MM.1S (cell line): Measurements from ENCODE around the gene MILR1.
"Not testable (repeated sequence)": the region's sequence is repeated elsewhere in the genome, so short reads cannot be mapped to it uniquely, and the experiment has no call there.

Experiments
- DNase-seq: peaks from one replicate; pipeline ENCODE4 v3.0.0-alpha.2; 2015
- H2AFZ ChIP-seq: fragments of 300-600 bp; sonication (generic); 2 replicates; pipeline ENCODE4 v1.6.0; 2016; ENCODE audit warnings: antibody characterized with exemption, low read length
- H3F3A ChIP-seq: fragments of 300-600 bp; sonication (generic); 2 replicates; pipeline ENCODE4 v1.6.1; 2016; ENCODE audit warnings: mild to moderate bottlenecking, antibody characterized with exemption, low read length, moderate library complexity, mixed read lengths; ENCODE audit not compliant: insufficient read depth
- H3K27ac ChIP-seq: fragments of 300-600 bp; sonication (generic); 2 replicates; pipeline ENCODE4 v1.5.1; 2016; ENCODE audit warnings: mild to moderate bottlenecking, low read length
- H3K27me3 ChIP-seq: fragments of 300-600 bp; sonication (generic); replicated peaks from 2 replicates; pipeline ENCODE4 v1.6.0; 2016; ENCODE audit warnings: low read length; ENCODE audit not compliant: insufficient read depth
- H3K36me3 ChIP-seq: fragments of 300-600 bp; sonication (generic); replicated peaks from 2 replicates; pipeline ENCODE4 v1.6.1; 2016; ENCODE audit warnings: mild to moderate bottlenecking, low read length, mixed read lengths; ENCODE audit not compliant: insufficient read depth
- H3K4me1 ChIP-seq: fragments of 300-600 bp; sonication (generic); 2 replicates; pipeline ENCODE4 v1.6.1; 2016; ENCODE audit warnings: low read length, mixed read lengths
- H3K4me2 ChIP-seq: fragments of 300-600 bp; sonication (generic); 2 replicates; pipeline ENCODE4 v1.6.0; 2016; ENCODE audit warnings: low read depth, low read length
- H3K4me3 ChIP-seq: fragments of 300-600 bp; sonication (generic); 2 replicates; pipeline ENCODE4 v1.5.1; 2016; ENCODE audit warnings: low read length, mixed read lengths
- H3K79me2 ChIP-seq: fragments of 300-600 bp; sonication (generic); 2 replicates; pipeline ENCODE4 v1.6.1; 2016; ENCODE audit warnings: mixed run types, low read length, mixed read lengths
- H3K9ac ChIP-seq: fragments of 300-600 bp; sonication (generic); 2 replicates; pipeline ENCODE4 v1.6.1; 2016; ENCODE audit warnings: low read length, mixed read lengths
- H3K9me2 ChIP-seq: fragments of 300-600 bp; sonication (generic); replicated peaks from 2 replicates; pipeline ENCODE4 v1.6.1; 2016; ENCODE audit warnings: mild to moderate bottlenecking, low read length, mixed read lengths; ENCODE audit not compliant: insufficient read depth
- H3K9me3 ChIP-seq: fragments of 300-600 bp; sonication (generic); replicated peaks from 2 replicates; pipeline ENCODE4 v1.6.1; 2016; ENCODE audit warnings: mild to moderate bottlenecking, low read length, mixed read lengths; ENCODE audit not compliant: insufficient read depth
- H4K20me1 ChIP-seq: fragments of 300-600 bp; sonication (generic); 2 replicates; pipeline ENCODE4 v1.6.1; 2016; ENCODE audit warnings: mild to moderate bottlenecking, low read length, moderate library complexity, mixed read lengths; ENCODE audit not compliant: insufficient read depth
- EZH2 ChIP-seq: fragments of 300-600 bp; sonication (generic); optimal IDR thresholded peaks from 2 replicates; pipeline ENCODE3; 2017; ENCODE audit warnings: low read depth, mild to moderate bottlenecking, antibody characterized with exemption, low read length, mixed read lengths
- EZH2phosphoT487 ChIP-seq: fragments of 300-600 bp; sonication (generic); IDR thresholded peaks from 2 replicates; pipeline ENCODE4 v1.6.1; 2018; ENCODE audit warnings: antibody characterized with exemption, low read length
- TF ChIP-seq, protein P1 (sequence below): fragments of 300-600 bp; sonication (generic); IDR thresholded peaks from 2 replicates; pipeline ENCODE4 v1.5.1; 2016; ENCODE audit warnings: antibody characterized with exemption, low read length, mixed read lengths

MILR1 gene

DNA sequence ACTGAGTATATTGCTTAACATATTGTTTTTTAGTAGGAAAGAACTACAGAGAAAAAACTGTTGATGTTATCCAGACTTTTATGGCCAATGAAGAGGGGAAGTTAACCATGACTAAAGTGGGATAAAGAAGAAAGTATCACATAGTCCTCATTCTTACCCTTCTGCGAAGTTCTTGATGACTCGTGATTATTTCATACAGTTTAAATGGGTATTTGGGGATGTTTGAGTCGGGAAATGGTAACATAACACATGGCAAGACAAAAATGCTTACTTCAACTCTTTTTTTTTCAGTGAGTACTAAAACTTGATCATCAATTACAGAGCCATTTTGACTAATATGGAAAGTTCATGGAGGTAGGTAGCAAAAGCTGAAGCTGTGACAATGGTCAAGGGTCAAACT lies 43.1 kb downstream of the MILR1 start:
- H3K79me2 ChIP-seq, result peaks cover 27% of the 10 kb centered on the region
- no peaks in the 10 kb centered on the region for H3K9me2 ChIP-seq
- no peak for DNase-seq
- H3K36me3 ChIP-seq, result 0 out of 2 replicates have a peak, but pooled peaks cover 5% of the 10 kb centered on the region
- H3K4me2 ChIP-seq, result no peak overlapping the region
- peaks cover 8% of the 10 kb centered on the region for H3F3A ChIP-seq
- no peaks in the 10 kb centered on the region for H3K9me3 ChIP-seq
- H2AFZ ChIP-seq, result no peak overlapping the region
- H3K9ac ChIP-seq, result no peak overlapping the region
- no peaks in the 10 kb centered on the region for H3K27me3 ChIP-seq
- no peaks in the 10 kb centered on the region for H3K4me1 ChIP-seq
- H3K4me3 ChIP-seq, result no peak overlapping the region
- TF ChIP-seq, protein P1, sequence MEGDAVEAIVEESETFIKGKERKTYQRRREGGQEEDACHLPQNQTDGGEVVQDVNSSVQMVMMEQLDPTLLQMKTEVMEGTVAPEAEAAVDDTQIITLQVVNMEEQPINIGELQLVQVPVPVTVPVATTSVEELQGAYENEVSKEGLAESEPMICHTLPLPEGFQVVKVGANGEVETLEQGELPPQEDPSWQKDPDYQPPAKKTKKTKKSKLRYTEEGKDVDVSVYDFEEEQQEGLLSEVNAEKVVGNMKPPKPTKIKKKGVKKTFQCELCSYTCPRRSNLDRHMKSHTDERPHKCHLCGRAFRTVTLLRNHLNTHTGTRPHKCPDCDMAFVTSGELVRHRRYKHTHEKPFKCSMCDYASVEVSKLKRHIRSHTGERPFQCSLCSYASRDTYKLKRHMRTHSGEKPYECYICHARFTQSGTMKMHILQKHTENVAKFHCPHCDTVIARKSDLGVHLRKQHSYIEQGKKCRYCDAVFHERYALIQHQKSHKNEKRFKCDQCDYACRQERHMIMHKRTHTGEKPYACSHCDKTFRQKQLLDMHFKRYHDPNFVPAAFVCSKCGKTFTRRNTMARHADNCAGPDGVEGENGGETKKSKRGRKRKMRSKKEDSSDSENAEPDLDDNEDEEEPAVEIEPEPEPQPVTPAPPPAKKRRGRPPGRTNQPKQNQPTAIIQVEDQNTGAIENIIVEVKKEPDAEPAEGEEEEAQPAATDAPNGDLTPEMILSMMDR, result no peak
- TF ChIP-seq EZH2phosphoT487, result no peak
- H4K20me1 ChIP-seq, result no peaks in the 10 kb centered on the region
- no peak overlapping the region for H3K27ac ChIP-seq

DNA sequence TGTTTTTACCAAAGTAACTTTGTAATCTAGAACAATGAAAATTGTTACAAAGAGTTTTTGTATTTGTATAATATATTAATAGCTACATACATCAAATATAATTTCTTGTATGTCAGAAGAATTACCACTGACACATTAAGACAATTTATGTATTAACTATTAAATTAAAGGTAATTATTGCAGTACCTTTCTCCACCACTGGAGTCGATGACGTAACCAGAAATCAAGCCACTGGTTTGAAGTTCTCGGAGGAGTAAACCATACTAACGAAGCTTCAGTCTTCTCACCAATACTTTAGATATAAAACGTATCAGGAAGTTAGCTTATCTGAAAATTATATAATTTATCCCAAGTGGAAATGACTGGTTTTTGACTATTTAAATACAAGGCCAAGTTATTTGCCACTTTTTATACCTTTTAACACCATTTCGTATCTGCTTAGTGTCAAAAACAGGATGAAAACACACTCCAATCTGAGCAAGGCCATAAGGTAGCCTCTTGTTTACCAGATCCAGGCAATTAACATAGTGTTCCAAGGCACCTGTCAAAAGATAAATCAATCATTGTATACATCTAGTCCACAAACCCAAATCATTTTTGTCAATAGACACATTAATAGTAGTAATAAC lies 43.7 kb downstream of the MILR1 start:
- Histone ChIP-seq H3K9me2 (no peaks in the 10 kb centered on the region), H4K20me1 (no peaks in the 10 kb centered on the region), H3K4me2 (no peak overlapping the region), H2AFZ (no peak overlapping the region), H3K36me3 (0 out of 2 replicates have a peak, but pooled peaks cover 5% of the 10 kb centered on the region), H3K27ac (no peak overlapping the region), H3K27me3 (no peaks in the 10 kb centered on the region), H3K9me3 (no peaks in the 10 kb centered on the region), H3K4me3 (no peak overlapping the region), H3K9ac (no peak overlapping the region), H3F3A (peaks cover 14% of the 10 kb centered on the region), H3K4me1 (peaks cover under 1% of the 10 kb centered on the region; the same call in 1 of the 2 replicates), H3K79me2 (peaks cover 27% of the 10 kb centered on the region)
- no peak for TF ChIP-seq EZH2phosphoT487
- TF ChIP-seq, protein P1, result peak; percentile 55
- TF ChIP-seq EZH2, result no peak
- DNase-seq, result peak; percentile 49

DNA sequence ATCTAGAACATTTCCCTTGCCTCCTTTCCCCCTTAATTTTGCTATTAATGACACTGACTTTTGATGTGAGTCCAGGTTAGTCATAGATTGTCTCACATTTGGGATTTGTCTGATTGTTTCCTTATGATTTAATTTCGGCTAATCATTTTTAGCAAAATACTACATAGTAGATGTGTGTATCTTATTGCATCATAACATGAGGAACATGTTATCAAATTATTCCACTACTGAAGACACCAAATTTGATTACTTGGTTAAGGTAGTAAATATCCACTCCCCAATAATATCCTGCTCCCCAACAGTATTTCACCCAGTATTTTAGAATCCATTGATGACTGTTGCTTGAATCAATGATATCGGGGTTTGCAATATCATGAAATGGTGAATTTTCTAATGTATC lies 45.2 kb downstream of the MILR1 start:
- Histone ChIP-seq H3F3A (peaks cover 29% of the 10 kb centered on the region), H3K36me3 (0 out of 2 replicates have a peak, but pooled peaks cover 5% of the 10 kb centered on the region), H3K9me2 (no peaks in the 10 kb centered on the region), H3K4me1 (peaks cover 15% of the 10 kb centered on the region; the same call in 1 of the 2 replicates), H3K4me3 (no peak overlapping the region), H3K4me2 (no peak overlapping the region), H3K9me3 (no peaks in the 10 kb centered on the region), H3K27ac (no peak overlapping the region), H3K9ac (no peak overlapping the region), H4K20me1 (no peaks in the 10 kb centered on the region; the same call in 1 of the 2 replicates), H3K27me3 (no peaks in the 10 kb centered on the region), H2AFZ (no peak overlapping the region), H3K79me2 (peaks cover 27% of the 10 kb centered on the region)
- TF ChIP-seq, protein P1, result no peak
- TF ChIP-seq EZH2phosphoT487, result no peak
- no peak for DNase-seq

DNA sequence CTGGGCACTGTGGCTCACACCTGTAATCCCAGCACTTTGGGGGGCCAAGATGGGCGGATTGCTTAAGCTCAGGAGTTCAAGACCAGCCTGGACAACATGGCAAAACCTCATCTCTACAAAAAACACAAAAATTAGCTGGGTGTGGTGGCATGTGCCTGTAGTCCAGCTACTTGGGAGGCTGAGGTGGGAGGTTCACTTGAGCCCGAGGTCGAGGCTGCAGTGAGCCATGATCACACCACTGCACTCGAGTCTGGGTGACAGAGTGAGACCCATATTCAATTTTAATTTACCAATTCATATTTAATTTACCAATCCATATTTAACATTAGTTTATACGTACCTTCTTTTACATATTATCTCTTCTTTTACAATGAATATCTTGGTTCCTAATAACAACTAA lies 46.4 kb downstream of the MILR1 start:
- not testable (repeated sequence) for H2AFZ ChIP-seq, DNase-seq, H3K9me3 ChIP-seq, H3K4me3 ChIP-seq, H3K27me3 ChIP-seq, H3K9me2 ChIP-seq, H3K36me3 ChIP-seq, H3K27ac ChIP-seq, H4K20me1 ChIP-seq, H3K9ac ChIP-seq
- peaks cover 41% of the 10 kb centered on the region for H3F3A ChIP-seq
- peak overlapping the region; percentile 89; the same call in 1 of the 2 replicates for H3K4me2 ChIP-seq
- H3K4me1 ChIP-seq, result peaks cover 16% of the 10 kb centered on the region; the same call in 1 of the 2 replicates
- peaks cover 35% of the 10 kb centered on the region for H3K79me2 ChIP-seq
